HG03097 (cell line): ENCODE results near the gene SMIM41.

Experiments used
- ATAC-seq: cut with Tn5 transposase; IDR thresholded peaks from one replicate; pipeline ENCODE4 v1.9.1; 2021; ENCODE audit not compliant: unreplicated experiment, low FRiP score

SMIM41 gene

GRCh38 chr12:52062167-52063081, 17.1 kb upstream of the SMIM41 start:
- no peak for ATAC-seq

GRCh38 chr12:52063082-52063924, 16.2 kb upstream of the SMIM41 start:
- ATAC-seq = no peak

GRCh38 chr12:52063981-52064649, 15.4 kb upstream of the SMIM41 start:
- no peak for ATAC-seq

- ATAC-seq = no peak
These were observed 13.0 kb upstream of the SMIM41 start for GRCh38 chr12:52066346-52067080.

GRCh38 chr12:52067081-52067374, 12.5 kb upstream of the SMIM41 start:
- ATAC-seq = no peak

- ATAC-seq = peak; percentile 92
These were observed 9.9 kb upstream of the SMIM41 start, which contains the start of gene ATG101 for GRCh38 chr12:52069327-52070184. Gene ATG101 (plus strand): TSS chr12:52069978. CDS start chr12:52073651, 3,673 bp downstream.

- ATAC-seq = peak; percentile 6
These were observed 9.1 kb upstream of the SMIM41 start for GRCh38 chr12:52070185-52070925.

- no peak for ATAC-seq
These were observed 5.7 kb upstream of the SMIM41 start for GRCh38 chr12:52073531-52074381.

- ATAC-seq = no peak
These were observed 4.4 kb upstream of the SMIM41 start for GRCh38 chr12:52074971-52075724.

- no peak for ATAC-seq
These were observed 2.7 kb upstream of the SMIM41 start for GRCh38 chr12:52076811-52077210.

- ATAC-seq = no peak
These were observed 1.2 kb upstream of the SMIM41 start for GRCh38 chr12:52078276-52078675.

- ATAC-seq = no peak
These were observed 1.1 kb downstream of the SMIM41 start for GRCh38 chr12:52080403-52081251.

- peak; percentile 59 for ATAC-seq
These were observed 1.8 kb downstream of the SMIM41 start for GRCh38 chr12:52081263-52081733.

- no peak for ATAC-seq
These were observed 2.6 kb downstream of the SMIM41 start for GRCh38 chr12:52082026-52082668.

GRCh38 chr12:52082669-52082987, 3.1 kb downstream of the SMIM41 start:
- no peak for ATAC-seq
